ENCODE measurements around the gene GBGT1. TPM values are rescaled to one million over a fixed set of nuclear protein-coding genes. Genes with fewer than 3 reads are reported as not detected.

The GBGT1 gene
- polyA plus RNA-seq, 3 donors = 1.8 to 3.0 (median 2.2) TPM

- no peak for DNase-seq (ENCODE audit: extremely low read depth in 1 of 11, low read depth in 9 of 11, low spot score in 4 of 11)
These were observed 5.4 kb upstream of the GBGT1 start for GRCh38 chr9:133169102-133169501.

- no peak for DNase-seq (ENCODE audit: extremely low read depth in 1 of 11, low read depth in 9 of 11, low spot score in 4 of 11)
These were observed 4.7 kb upstream of the GBGT1 start for GRCh38 chr9:133168432-133168831.

GRCh38 chr9:133167769-133168168 is 4.1 kb upstream of the GBGT1 start:
- no peak for DNase-seq (ENCODE audit: extremely low read depth in 1 of 11, low read depth in 9 of 11, low spot score in 4 of 11)

GRCh38 chr9:133167096-133167730 is 3.5 kb upstream of the GBGT1 start:
- DNase-seq (ENCODE audit: extremely low read depth in 1 of 11, low read depth in 9 of 11, low spot score in 4 of 11) = no peak

GRCh38 chr9:133166392-133166791 is 2.7 kb upstream of the GBGT1 start:
- DNase-seq (ENCODE audit: extremely low read depth in 1 of 11, low read depth in 9 of 11, low spot score in 4 of 11) = no peak

- no peak for DNase-seq (ENCODE audit: extremely low read depth in 1 of 11, low read depth in 9 of 11, low spot score in 4 of 11)
These were observed 1.7 kb upstream of the GBGT1 start for GRCh38 chr9:133165452-133165730.

GRCh38 chr9:133164191-133164590 is 477 bp upstream of the GBGT1 start:
- DNase-seq (ENCODE audit: extremely low read depth in 1 of 11, low read depth in 9 of 11, low spot score in 4 of 11) = no peak

- no peak for DNase-seq (ENCODE audit: extremely low read depth in 1 of 11, low read depth in 9 of 11, low spot score in 4 of 11)
These were observed 732 bp downstream of the GBGT1 start for GRCh38 chr9:133162861-133163503.

- no peak for DNase-seq (ENCODE audit: extremely low read depth in 1 of 11, low read depth in 9 of 11, low spot score in 4 of 11)
These were observed 2.2 kb downstream of the GBGT1 start for GRCh38 chr9:133161547-133161950.

- DNase-seq (ENCODE audit: extremely low read depth in 1 of 11, low read depth in 9 of 11, low spot score in 4 of 11) = no peak
These were observed 2.8 kb downstream of the GBGT1 start for GRCh38 chr9:133160742-133161546.

GRCh38 chr9:133158695-133159094 is 5.0 kb downstream of the GBGT1 start:
- no peak for DNase-seq (ENCODE audit: extremely low read depth in 1 of 11, low read depth in 9 of 11, low spot score in 4 of 11)

GRCh38 chr9:133155156-133155555 is 8.6 kb downstream of the GBGT1 start:
- DNase-seq (ENCODE audit: extremely low read depth in 1 of 11, low read depth in 9 of 11, low spot score in 4 of 11) = no peak

GRCh38 chr9:133154097-133154989 is 9.4 kb downstream of the GBGT1 start:
- DNase-seq (ENCODE audit: extremely low read depth in 1 of 11, low read depth in 9 of 11, low spot score in 4 of 11) = no peak

GRCh38 chr9:133153227-133154096 is 10.3 kb downstream of the GBGT1 start:
- no peak for DNase-seq (ENCODE audit: extremely low read depth in 1 of 11, low read depth in 9 of 11, low spot score in 4 of 11)

GRCh38 chr9:133151601-133152525 is 11.9 kb downstream of the GBGT1 start:
- no peak for DNase-seq (ENCODE audit: extremely low read depth in 1 of 11, low read depth in 9 of 11, low spot score in 4 of 11)

GRCh38 chr9:133151041-133151440 is 12.7 kb downstream of the GBGT1 start:
- no peak for DNase-seq (ENCODE audit: extremely low read depth in 1 of 11, low read depth in 9 of 11, low spot score in 4 of 11)
